ENCODE measurements around the gene ESR1.

DNA sequence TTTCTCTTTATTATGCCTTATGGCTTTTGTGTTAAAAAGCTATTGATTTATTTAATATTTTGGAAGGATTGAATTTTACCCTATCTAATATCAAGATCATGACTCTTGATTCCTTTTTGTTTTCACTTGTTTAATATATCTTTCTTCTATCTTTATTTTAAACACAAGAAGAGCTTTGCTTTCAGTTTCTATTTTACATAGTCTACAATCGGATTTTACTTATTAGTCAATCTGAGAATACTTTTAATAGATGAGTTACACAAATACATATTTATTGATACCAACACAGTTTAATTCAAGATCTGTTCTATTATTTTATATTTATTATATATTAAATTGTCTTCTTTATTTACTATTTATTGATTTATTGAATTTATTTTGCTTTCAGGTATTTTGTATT lies 218.8 kb downstream of the ESR1 start:
- TF ChIP-seq, protein P1, sequence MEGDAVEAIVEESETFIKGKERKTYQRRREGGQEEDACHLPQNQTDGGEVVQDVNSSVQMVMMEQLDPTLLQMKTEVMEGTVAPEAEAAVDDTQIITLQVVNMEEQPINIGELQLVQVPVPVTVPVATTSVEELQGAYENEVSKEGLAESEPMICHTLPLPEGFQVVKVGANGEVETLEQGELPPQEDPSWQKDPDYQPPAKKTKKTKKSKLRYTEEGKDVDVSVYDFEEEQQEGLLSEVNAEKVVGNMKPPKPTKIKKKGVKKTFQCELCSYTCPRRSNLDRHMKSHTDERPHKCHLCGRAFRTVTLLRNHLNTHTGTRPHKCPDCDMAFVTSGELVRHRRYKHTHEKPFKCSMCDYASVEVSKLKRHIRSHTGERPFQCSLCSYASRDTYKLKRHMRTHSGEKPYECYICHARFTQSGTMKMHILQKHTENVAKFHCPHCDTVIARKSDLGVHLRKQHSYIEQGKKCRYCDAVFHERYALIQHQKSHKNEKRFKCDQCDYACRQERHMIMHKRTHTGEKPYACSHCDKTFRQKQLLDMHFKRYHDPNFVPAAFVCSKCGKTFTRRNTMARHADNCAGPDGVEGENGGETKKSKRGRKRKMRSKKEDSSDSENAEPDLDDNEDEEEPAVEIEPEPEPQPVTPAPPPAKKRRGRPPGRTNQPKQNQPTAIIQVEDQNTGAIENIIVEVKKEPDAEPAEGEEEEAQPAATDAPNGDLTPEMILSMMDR (conservative IDR thresholded peaks at IDR 0.05) = no peak
- no peak for TF ChIP-seq ZFX (IDR thresholded peaks at IDR 0.05)

Measured in C4-2B (cell line).